HG03354 (cell line): ENCODE results near the gene ZDBF2.
"Not testable (repeated sequence)": the region's sequence is repeated elsewhere in the genome, so short reads cannot be mapped to it uniquely, and the experiment has no call there.

Experiments used
- ATAC-seq: cut with Tn5 transposase; IDR thresholded peaks from one replicate; pipeline ENCODE4 v1.9.1; 2021; ENCODE audit warnings: mild to moderate bottlenecking; ENCODE audit not compliant: unreplicated experiment, poor library complexity, severe bottlenecking

Gene ZDBF2

GRCh38 chr2:206274434-206275311, at the start of gene ZDBF2:
TSS of gene ZDBF2 (plus strand) at chr2:206274663. CDS start at chr2:206281850, 7,187 bp downstream.
- ATAC-seq = peak; percentile 76

DNA sequence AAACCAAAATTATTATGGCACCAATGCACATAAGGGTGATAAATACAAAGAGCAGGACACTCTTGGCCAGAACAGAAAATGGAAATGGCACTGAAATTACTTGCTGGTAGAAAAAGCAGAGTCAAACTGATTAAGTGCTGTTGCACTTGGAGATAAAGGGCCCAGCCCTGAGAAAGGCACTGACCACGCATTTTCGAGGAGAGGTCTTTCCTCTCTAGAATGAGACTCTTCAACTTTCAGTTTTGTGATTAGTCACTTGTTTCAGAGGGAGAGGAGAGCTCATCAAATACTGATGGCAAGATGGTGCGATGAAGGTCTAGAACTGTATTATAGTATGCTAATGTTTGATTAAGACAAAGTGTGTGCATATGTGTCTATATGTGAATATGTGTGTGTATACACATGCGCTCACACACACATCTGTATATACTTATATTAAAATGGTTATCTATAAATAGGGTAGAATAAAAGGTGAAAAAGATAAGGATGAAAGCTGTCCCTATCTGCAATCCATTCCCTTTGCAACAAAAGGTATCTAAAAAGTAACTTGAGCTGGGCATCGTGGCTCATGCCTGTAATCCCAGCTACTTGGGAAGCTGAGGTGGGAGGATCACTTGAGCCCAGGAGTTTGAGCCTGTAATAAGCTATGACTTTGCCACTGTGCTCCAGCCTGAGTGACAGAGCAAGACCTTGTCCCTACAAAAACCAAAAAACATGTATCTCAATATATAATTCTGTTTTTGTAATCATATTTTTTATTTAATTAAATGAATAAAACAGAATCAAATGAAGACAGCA, 48.8 kb upstream of the ZDBF2 start:
- peak; percentile 90 for ATAC-seq

DNA sequence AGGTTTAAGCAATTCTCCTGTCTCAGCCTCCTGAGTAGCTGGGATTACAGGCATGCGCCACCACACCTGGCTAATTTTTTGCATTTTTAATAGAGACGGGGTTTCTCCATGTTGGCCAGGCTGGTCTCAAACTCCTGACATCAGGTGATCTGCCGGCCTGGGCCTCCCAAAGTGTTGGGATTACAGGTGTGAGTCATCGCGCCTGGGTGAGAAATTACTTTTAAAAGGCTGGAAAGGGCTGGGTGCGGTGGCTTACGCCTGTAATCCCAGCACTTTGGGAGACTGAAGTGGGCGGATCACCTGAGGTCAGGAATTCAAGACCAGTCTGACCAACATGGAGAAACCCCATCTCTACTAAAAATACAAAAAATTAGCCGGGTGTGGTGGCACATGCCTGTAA, 45.8 kb upstream of the ZDBF2 start:
- not testable (repeated sequence) for ATAC-seq

DNA sequence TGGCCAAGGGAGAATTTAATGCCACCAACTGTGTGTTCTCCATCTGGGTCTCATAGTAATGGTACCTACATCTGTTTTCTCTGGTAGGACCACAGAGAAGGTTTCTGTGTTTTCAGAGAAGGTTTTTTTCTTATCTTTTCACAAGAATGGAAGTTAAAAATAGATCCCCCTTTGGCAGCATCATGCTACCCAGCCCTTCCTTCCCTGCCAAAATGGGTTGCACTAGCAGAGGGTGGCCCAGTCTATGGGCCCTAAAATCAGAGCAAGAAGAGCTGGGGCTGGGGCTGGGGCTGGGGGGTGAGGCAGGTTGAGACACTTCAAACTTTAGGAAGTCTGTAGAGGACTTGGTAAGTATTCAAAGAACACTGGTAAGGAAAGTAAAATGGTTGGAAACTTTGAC, 44.8 kb upstream of the ZDBF2 start:
- ATAC-seq = no peak

GRCh38 chr2:206230060-206230762, 44.3 kb upstream of the ZDBF2 start:
- ATAC-seq = no peak

DNA sequence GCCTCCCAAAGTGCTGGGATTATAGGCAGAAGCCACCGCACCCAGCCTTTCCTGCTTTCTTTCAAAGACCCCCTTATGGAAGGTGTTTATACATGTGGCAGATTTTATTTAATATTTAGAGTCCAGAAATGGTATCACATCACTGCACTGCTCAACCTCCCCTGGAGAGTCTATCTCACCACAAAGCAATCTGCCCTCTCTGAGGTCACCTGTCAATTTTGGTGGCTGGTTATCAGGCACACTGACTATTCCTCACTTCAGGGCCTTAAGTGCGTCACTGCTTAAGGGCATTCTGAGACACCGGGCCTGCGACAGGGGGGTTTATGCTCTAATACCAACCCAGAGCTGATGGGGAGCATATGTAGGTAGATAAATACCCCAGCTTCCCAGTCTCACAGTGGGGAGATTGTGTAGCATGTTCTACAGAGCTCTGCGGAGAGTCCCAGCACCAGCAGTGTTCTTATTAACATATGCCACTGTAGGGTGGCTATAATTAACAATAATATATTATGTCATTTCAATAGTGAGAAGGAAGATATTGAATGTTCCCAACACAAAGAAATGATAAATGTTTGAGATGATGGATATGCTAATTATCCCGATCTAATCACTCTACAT, 42.7 kb upstream of the ZDBF2 start:
- no peak for ATAC-seq

GRCh38 chr2:206232287-206233035, 42.0 kb upstream of the ZDBF2 start:
- no peak for ATAC-seq

GRCh38 chr2:206239157-206239556, 35.3 kb upstream of the ZDBF2 start:
- ATAC-seq = no peak

DNA sequence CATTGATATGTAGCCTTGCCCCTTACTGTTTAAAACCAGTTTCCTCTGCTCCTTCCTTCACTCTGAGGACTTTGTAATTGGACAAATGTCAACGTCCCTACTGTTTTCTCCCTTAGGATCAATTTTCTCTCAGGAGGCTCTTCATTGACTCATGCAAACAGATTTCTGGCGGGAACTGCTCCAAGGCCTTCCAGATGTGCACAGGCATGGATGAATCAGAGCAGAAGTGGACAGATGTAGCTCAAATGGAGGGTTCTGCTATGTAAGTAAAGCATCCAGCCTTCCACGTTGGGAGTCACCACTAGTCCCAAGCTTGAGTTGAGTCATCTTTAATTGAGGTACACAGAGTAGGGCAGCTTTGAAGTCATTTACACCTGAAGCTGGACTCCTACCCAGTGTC, 34.1 kb upstream of the ZDBF2 start:
- ATAC-seq = no peak

DNA sequence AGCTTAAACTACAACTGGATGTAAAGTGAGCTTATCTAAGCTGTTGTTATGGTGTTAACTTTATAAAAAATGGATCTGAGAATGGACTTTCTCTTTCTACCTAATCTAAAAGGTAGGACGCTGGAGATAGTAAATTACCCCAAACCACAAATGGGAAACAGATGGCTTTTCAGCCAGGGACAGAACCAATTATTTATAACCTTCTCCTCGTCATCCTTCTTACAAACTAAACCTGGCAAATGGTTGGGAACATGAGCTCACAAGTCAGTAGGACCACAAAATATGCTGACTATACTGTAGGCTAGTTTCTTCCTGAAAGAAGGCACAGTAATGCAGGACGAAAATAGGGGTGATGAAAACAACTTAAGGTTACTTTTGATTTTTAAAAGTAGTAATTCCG, 32.7 kb upstream of the ZDBF2 start:
- ATAC-seq = no peak

GRCh38 chr2:206245265-206245672, 29.2 kb upstream of the ZDBF2 start:
- peak; percentile 71 for ATAC-seq

DNA sequence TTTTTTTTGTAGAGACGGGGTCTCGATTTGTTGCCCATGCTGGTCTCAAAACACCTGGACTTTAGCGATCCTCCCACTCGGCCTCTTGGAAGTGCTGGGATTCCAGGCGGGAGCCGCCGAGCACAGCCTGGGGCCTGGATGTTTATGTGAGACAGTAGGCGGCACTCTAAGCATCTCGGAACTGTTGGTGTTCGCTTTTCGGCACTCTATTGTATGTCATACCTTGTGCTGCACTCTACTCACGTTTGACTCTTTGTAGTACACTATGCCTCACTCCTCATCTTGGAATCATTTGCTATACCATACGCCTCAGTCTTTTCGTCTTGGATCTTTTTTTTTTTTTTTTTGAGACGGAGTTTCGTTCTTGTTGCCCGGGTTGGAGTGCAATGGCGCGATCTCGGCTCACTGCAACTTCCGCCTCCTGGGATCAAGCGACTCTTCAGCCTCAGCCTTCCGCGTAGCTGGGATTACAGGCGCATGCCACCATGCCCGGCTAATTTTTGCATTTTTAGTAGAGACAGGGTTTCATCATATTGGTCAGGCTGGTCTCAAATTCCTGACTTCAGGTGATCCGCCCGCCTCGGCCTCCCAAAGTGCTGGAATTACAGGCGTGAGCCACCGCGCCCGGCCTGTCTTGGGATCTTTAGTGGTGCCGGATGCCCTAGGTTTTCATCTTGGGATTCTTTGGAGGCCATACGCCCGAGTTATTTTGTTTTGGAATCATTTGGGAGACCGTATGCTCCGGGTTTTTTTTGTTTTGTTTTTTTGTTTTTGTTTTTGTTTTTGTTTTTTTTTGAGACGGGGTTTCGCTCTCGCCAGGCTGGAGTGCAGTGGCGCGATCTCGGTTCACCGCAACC, 24.2 kb upstream of the ZDBF2 start:
- peak; percentile 36 for ATAC-seq

GRCh38 chr2:206253125-206253776, 21.2 kb upstream of the ZDBF2 start:
- no peak for ATAC-seq

DNA sequence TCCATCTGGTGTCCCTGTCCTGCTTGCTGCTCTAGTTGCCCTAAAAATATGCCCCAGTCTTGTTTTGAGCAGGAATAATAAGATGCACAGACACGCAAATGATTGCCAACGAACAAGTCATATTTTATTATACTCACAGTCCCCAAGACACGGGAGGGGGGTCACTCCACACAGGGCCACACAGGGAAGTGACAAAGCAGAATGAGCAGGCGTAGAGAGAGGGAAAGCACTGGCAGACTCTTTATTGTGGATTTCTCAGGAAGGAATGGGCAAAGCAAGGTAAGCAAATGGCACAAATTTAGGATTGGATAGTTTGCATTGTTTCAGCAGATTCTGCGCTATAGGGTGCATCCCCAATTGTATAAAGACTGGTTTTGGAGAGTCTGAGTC, 20.7 kb upstream of the ZDBF2 start:
- ATAC-seq = no peak

GRCh38 chr2:206255003-206255402, 19.5 kb upstream of the ZDBF2 start:
- no peak for ATAC-seq

- ATAC-seq = no peak
Measured at GRCh38 chr2:206256706-206257205, 17.7 kb upstream of the ZDBF2 start.

DNA sequence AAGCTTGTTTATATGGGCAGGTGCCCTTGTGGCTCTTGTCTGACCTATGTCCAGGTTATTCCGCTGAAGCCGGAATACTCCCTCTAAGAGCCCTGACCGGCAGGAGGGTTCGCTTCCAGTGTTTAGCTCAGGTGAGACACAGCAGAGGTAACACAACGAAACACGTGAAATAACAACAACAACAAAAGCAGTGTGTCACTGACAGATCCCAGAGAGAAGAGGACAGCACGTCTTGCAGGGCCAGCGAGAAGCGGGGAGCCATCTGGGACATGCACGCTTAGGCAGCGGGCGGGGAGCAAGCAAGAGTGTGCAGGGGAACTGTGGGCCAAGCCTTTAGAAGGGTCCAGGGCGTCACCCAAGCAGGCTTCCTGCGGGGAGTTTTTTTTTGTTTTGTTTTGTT, 17.1 kb upstream of the ZDBF2 start:
- no peak for ATAC-seq

- no peak for ATAC-seq
Measured at GRCh38 chr2:206257861-206258260, 16.6 kb upstream of the ZDBF2 start.
